ENCODE results near the gene EPB42.

The EPB42 gene

DNA sequence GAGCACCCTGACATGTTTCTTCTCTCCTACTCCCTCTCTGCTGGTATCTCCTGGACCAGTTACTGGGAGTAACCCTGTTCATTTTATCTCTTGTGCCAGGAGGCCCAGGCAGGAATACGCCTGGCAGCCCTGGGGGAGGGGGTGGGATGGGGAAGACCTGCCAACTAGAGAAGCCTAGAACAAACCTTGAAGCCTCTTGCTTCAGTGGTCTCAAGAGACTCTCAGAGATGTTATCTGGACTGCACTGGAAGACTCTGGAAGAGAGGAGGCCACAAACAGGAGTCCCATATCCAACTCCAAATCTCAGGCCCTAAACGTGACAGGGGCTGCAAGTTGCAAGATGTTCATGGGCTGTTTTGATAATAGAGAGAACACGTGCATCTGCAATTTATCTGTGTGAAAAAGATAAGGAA lies at the start of gene EPB42:
TSS of gene EPB42 (minus strand) at position 28 of the 413 bp plus-strand sequence. CDS start 193 bp downstream, outside the sequence.
- Histone ChIP-seq H3K27ac (ENCODE audit: poor library complexity, severe bottlenecking) (no peak within 1 kb of the TSS), H3K4me3 (ENCODE audit: severe bottlenecking) (no peak within 1 kb of the TSS), H3K27me3 (ENCODE audit: insufficient read depth, poor library complexity, severe bottlenecking) (no peaks in the 10 kb centered on the region), H3K9me3 (ENCODE audit: severe bottlenecking) (no peaks in the 10 kb centered on the region), H3K4me1 (ENCODE audit: insufficient read depth, poor library complexity, severe bottlenecking) (peaks cover 10% of the 10 kb centered on the region), H3K36me3 (ENCODE audit: low read depth) (no peaks in the 10 kb centered on the region)
- no peak for DNase-seq (ENCODE audit: low spot score)
- ATAC-seq (ENCODE audit: low read depth) = no peak
- TF ChIP-seq, protein P1, sequence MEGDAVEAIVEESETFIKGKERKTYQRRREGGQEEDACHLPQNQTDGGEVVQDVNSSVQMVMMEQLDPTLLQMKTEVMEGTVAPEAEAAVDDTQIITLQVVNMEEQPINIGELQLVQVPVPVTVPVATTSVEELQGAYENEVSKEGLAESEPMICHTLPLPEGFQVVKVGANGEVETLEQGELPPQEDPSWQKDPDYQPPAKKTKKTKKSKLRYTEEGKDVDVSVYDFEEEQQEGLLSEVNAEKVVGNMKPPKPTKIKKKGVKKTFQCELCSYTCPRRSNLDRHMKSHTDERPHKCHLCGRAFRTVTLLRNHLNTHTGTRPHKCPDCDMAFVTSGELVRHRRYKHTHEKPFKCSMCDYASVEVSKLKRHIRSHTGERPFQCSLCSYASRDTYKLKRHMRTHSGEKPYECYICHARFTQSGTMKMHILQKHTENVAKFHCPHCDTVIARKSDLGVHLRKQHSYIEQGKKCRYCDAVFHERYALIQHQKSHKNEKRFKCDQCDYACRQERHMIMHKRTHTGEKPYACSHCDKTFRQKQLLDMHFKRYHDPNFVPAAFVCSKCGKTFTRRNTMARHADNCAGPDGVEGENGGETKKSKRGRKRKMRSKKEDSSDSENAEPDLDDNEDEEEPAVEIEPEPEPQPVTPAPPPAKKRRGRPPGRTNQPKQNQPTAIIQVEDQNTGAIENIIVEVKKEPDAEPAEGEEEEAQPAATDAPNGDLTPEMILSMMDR (IDR thresholded peaks at IDR 0.05; ENCODE audit: poor library complexity, severe bottlenecking) = no peak

GRCh38 chr15:43270113-43270665 lies 49.4 kb upstream of the EPB42 start:
- no peaks in the 10 kb centered on the region for H3K9me3 ChIP-seq (ENCODE audit: severe bottlenecking)
- H3K27ac ChIP-seq (ENCODE audit: poor library complexity, severe bottlenecking) = no peak overlapping the region
- no peak for DNase-seq (ENCODE audit: low spot score)
- TF ChIP-seq, protein P1 (IDR thresholded peaks at IDR 0.05; ENCODE audit: poor library complexity, severe bottlenecking) = no peak
- H3K4me3 ChIP-seq (ENCODE audit: severe bottlenecking) = no peak overlapping the region
- no peak for ATAC-seq (ENCODE audit: low read depth)
- H3K27me3 ChIP-seq (ENCODE audit: insufficient read depth, poor library complexity, severe bottlenecking) = peaks cover 2% of the 10 kb centered on the region
- no peaks in the 10 kb centered on the region for H3K4me1 ChIP-seq (ENCODE audit: insufficient read depth, poor library complexity, severe bottlenecking)
- no peaks in the 10 kb centered on the region for H3K36me3 ChIP-seq (ENCODE audit: low read depth)

DNA sequence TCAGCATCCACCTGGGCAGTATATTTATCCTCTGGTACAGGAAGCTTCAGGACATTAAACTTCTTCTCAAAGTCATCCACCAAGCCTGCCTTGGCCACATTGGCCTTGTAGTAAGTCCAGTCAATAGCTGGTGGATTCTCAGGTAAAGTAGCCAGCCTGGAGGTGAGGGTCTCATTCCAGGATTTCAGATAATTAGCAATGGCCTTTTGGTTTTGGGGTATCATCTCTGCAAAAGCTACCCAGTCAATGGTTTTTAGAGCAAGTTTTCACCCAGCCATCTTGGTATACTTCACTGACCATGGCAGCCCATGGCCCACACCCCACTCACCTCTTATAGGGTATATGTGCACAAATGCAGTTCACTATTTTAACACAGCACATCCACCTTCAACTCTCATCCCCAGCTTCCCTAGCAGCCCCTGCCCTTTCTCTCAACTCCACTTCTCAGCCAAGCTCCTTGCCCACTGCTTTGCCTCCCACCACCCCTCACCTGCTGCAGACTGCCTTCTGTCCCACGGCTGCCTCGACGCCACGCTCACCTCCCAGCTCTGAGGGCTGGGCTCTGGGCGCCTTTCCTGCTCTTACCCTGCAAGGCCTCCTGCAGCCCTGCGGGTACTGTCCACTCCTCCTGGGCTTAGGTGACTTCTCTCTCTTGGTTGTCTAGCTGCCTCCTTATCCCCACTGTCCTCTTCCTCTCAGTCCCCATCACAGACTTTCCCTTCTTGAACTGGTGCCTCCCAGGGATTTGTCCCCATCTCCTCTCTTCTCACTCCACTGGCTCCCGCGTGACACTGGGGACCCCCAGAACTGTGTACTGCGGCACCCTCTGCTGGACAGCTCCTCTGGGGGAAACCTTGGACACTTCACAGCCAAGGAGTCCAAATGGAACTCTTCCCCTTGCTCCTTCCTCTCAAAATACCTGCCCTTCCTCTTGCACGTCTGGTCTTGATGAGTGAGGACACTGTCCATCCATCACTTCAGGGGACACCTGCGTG lies 47.6 kb upstream of the EPB42 start:
- no peak overlapping the region for H3K27ac ChIP-seq (ENCODE audit: poor library complexity, severe bottlenecking)
- ATAC-seq (ENCODE audit: low read depth) (0 out of 3 replicates have a peak, but pooled peaks have one; percentile 28), DNase-seq (ENCODE audit: low spot score) (no peak)
- no peak overlapping the region for H3K4me3 ChIP-seq (ENCODE audit: severe bottlenecking)
- TF ChIP-seq, protein P1 (IDR thresholded peaks at IDR 0.05; ENCODE audit: poor library complexity, severe bottlenecking) = no peak
- no peaks in the 10 kb centered on the region for H3K4me1 ChIP-seq (ENCODE audit: insufficient read depth, poor library complexity, severe bottlenecking)
- H3K9me3 ChIP-seq (ENCODE audit: severe bottlenecking) = no peaks in the 10 kb centered on the region
- peaks cover 15% of the 10 kb centered on the region for H3K27me3 ChIP-seq (ENCODE audit: insufficient read depth, poor library complexity, severe bottlenecking)
- no peaks in the 10 kb centered on the region for H3K36me3 ChIP-seq (ENCODE audit: low read depth)

GRCh38 chr15:43267439-43267838 lies 46.6 kb upstream of the EPB42 start:
- H3K36me3 ChIP-seq (ENCODE audit: low read depth) = no peaks in the 10 kb centered on the region
- no peak for DNase-seq (ENCODE audit: low spot score)
- H3K27ac ChIP-seq (ENCODE audit: poor library complexity, severe bottlenecking) = no peak overlapping the region
- no peak for ATAC-seq (ENCODE audit: low read depth)
- no peaks in the 10 kb centered on the region for H3K9me3 ChIP-seq (ENCODE audit: severe bottlenecking)
- TF ChIP-seq, protein P1 (IDR thresholded peaks at IDR 0.05; ENCODE audit: poor library complexity, severe bottlenecking) = no peak
- H3K4me3 ChIP-seq (ENCODE audit: severe bottlenecking) = no peak overlapping the region
- no peaks in the 10 kb centered on the region for H3K4me1 ChIP-seq (ENCODE audit: insufficient read depth, poor library complexity, severe bottlenecking)
- peaks cover 22% of the 10 kb centered on the region for H3K27me3 ChIP-seq (ENCODE audit: insufficient read depth, poor library complexity, severe bottlenecking)

All from RWPE2 (cell line).